ENCODE results near the gene HTR1D. TPM values are rescaled to one million over a fixed set of nuclear protein-coding genes. Genes with fewer than 3 reads are reported as not detected.

HTR1D gene
- total and polyA plus RNA-seq, 2 donors (not counting 3 experiments of a cell fraction or from before 2014, with no cell fraction given) = 1.5 to 1.9 TPM

DNA sequence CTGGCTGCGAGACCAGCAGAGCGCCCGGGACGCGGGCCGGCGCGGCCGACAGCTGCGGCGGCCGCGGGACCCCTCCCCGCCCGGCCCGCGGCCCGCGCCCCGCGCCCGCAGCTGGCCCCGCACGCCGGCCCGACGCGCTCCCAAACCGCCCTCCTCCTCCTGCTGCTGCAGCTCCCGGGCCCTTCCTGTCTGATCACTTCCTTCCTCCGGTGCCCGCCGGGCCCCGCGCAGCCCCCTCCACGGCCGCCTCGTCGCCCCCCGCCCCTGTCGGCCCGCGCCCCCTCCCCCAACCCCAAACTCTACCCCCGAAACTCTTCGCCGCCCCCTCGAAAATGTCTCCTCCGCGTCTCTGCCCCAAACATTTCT is 49.2 kb downstream of the HTR1D start:
- Histone ChIP-seq H4K20me1 (replicated peaks; ENCODE audit: control insufficient read depth, extremely low read depth, insufficient read depth, low read length) (peaks cover 13% of the 10 kb centered on the region), H3K36me3 (ENCODE audit: control insufficient read depth in 2 of 2, extremely low read depth in 1 of 2, insufficient read depth in 2 of 2, low read length in 2 of 2) (no peaks in the 10 kb centered on the region), H3K27me3 (ENCODE audit: control insufficient read depth in 2 of 2, insufficient read depth in 2 of 2, low read length in 2 of 2) (no peaks in the 10 kb centered on the region), H3K4me3 (replicated peaks in 1 of 3; ENCODE audit: insufficient read depth in 1 of 3, low read depth in 1 of 3, low read length in 3 of 3) (peak overlapping the region; percentile 84 to 95 (median 93)), H2AFZ (ENCODE audit: low read depth, low read length) (no peak overlapping the region), H3K79me2 (ENCODE audit: control insufficient read depth, insufficient read depth, low read length) (peaks cover 52% of the 10 kb centered on the region), H3K27ac (ENCODE audit: insufficient read depth, low read depth, low read length) (peak overlapping the region; percentile 77), H3K9ac (replicated peaks; ENCODE audit: extremely low read depth, insufficient read depth, low read length) (peak overlapping the region; percentile 92), H3K9me3 (replicated peaks; ENCODE audit: control insufficient read depth, insufficient read depth, low read length) (no peaks in the 10 kb centered on the region), H3K4me2 (ENCODE audit: insufficient read depth, low read length) (no peak overlapping the region), H3K9me1 (replicated peaks; ENCODE audit: control insufficient read depth, extremely low read depth, insufficient read depth, low read length) (no peaks in the 10 kb centered on the region), H3K4me1 (ENCODE audit: control insufficient read depth, extremely low read depth, insufficient read depth, low read length) (peaks cover 33% of the 10 kb centered on the region)
- DNase-seq (ENCODE audit: low read depth, low spot score) (no peak), FAIRE-seq (no peak)
- CTCF ChIA-PET = interaction anchor here (2.8 to 13.1 kb wide), 4 partner anchors 11 to 74 kb away, joined by 11 to 129 read pairs (median 59); no protein-coding TSS in a partner anchor
- POLR2A ChIA-PET = interaction anchor here (0.5 to 3.6 kb wide), 10 partner anchors 8 to 75 kb away, joined by 3 to 13 read pairs (median 4); no protein-coding TSS in a partner anchor
- dilution Hi-C loops (cut with MboI; ENCODE audit: extremely low pct_ligation_motif_present, low sequenced_read_pairs) = no loop called here
- no TSS peak for BruUV-seq (replicated peaks)
- intact Hi-C loops (cut with micrococcal nuclease) = loop anchor here (1.0 to 2.0 kb wide), 5 partner anchors 9 to 316 kb away; partner anchors contain the start of gene ASAP3
- TF ChIP-seq EZH2 (IDR thresholded peaks at IDR 0.05; ENCODE audit: borderline replicate concordance, low read depth, low read length, severe bottlenecking) (no peak), POLR2A (IDR thresholded peaks at IDR 0.05; ENCODE audit: low read depth, low read length) (no peak), POLR2AphosphoS5 (IDR thresholded peaks at IDR 0.05; ENCODE audit: insufficient read depth, low read depth, low read length) (no peak), GATA2 (IDR thresholded peaks at IDR 0.05; ENCODE audit: insufficient read depth, insufficient read length, low read depth, low read length) (no peak), MYC (IDR thresholded peaks at IDR 0.05; ENCODE audit: low read depth, low read length) (no peak), FOS (IDR thresholded peaks at IDR 0.05; ENCODE audit: borderline replicate concordance, insufficient read depth, low read length) (no peak), JUN (IDR thresholded peaks at IDR 0.05; ENCODE audit: borderline replicate concordance, insufficient read depth, insufficient read length, low read depth) (no peak)
- TF ChIP-seq, protein P1, sequence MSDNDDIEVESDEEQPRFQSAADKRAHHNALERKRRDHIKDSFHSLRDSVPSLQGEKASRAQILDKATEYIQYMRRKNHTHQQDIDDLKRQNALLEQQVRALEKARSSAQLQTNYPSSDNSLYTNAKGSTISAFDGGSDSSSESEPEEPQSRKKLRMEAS (IDR thresholded peaks at IDR 0.05; ENCODE audit: insufficient read depth, insufficient read length) = no peak
- TF ChIP-seq, protein P2, sequence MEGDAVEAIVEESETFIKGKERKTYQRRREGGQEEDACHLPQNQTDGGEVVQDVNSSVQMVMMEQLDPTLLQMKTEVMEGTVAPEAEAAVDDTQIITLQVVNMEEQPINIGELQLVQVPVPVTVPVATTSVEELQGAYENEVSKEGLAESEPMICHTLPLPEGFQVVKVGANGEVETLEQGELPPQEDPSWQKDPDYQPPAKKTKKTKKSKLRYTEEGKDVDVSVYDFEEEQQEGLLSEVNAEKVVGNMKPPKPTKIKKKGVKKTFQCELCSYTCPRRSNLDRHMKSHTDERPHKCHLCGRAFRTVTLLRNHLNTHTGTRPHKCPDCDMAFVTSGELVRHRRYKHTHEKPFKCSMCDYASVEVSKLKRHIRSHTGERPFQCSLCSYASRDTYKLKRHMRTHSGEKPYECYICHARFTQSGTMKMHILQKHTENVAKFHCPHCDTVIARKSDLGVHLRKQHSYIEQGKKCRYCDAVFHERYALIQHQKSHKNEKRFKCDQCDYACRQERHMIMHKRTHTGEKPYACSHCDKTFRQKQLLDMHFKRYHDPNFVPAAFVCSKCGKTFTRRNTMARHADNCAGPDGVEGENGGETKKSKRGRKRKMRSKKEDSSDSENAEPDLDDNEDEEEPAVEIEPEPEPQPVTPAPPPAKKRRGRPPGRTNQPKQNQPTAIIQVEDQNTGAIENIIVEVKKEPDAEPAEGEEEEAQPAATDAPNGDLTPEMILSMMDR (IDR thresholded peaks at IDR 0.05; ENCODE audit: extremely low read depth in 1 of 2, insufficient read depth in 1 of 2, low read depth in 1 of 2, low read length in 2 of 2) = no peak

All from endothelial cell of umbilical vein (primary cell).